Measurements from ENCODE around the gene INSL3.

DNA sequence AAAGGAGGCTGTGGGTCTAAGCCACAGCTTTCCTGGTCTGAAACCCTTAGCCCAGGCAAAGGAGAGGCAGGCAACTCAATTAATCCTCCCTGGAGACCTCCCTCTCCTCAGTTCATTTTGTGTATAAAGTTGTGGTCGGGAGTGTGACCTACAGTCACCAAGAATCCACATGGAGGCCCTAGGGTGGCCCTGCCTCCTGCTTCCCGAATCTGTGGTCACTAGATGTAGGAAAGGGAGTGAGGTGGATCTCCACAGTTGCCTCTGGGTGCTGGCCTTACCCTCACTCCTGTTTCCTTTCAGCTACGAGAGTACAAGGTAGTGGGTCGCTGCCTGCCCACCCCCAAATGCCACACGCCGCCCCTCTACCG lies 39.7 kb upstream of the INSL3 start:
- no peak for TF ChIP-seq POLR2A (IDR thresholded peaks at IDR 0.05)
- TF ChIP-seq, protein P1, sequence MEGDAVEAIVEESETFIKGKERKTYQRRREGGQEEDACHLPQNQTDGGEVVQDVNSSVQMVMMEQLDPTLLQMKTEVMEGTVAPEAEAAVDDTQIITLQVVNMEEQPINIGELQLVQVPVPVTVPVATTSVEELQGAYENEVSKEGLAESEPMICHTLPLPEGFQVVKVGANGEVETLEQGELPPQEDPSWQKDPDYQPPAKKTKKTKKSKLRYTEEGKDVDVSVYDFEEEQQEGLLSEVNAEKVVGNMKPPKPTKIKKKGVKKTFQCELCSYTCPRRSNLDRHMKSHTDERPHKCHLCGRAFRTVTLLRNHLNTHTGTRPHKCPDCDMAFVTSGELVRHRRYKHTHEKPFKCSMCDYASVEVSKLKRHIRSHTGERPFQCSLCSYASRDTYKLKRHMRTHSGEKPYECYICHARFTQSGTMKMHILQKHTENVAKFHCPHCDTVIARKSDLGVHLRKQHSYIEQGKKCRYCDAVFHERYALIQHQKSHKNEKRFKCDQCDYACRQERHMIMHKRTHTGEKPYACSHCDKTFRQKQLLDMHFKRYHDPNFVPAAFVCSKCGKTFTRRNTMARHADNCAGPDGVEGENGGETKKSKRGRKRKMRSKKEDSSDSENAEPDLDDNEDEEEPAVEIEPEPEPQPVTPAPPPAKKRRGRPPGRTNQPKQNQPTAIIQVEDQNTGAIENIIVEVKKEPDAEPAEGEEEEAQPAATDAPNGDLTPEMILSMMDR (IDR thresholded peaks at IDR 0.05): no peak
